ENCODE measurements around the gene SELENON.

DNA sequence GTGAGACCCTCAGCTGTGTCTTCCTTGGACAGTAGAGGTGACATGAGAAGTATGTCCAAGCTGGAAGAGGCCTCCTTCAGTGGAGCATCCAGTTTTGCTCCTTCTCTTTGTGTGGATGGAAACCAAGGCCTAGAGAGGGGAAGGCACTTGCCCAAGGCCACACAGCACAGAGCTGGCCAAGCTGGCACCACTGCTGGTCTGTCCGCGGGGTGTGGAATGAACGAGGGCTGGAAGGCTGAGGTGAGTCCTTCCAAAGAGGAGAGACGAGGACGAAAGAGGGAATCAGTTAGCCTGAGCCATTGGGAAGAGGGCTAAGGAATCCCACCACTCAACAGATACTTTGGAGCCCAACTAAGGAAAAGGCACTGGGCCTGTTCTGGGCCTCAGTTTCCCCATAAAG is 27.8 kb upstream of the SELENON start:
- TF ChIP-seq TAF1 (IDR thresholded peaks at IDR 0.05; ENCODE audit: low read depth, low read length): no peak
- TF ChIP-seq SPI1 (IDR thresholded peaks at IDR 0.05; ENCODE audit: low read depth, low read length): no peak
- TF ChIP-seq POLR2AphosphoS5 (IDR thresholded peaks at IDR 0.05; ENCODE audit: low read depth, low read length): no peak
- no peak for TF ChIP-seq POLR2A (IDR thresholded peaks at IDR 0.05; ENCODE audit: low read depth, low read length)
- no peak for TF ChIP-seq POU2F2 (IDR thresholded peaks at IDR 0.05; ENCODE audit: low read depth, low read length)
- no peak for TF ChIP-seq PAX5 (IDR thresholded peaks at IDR 0.05; ENCODE audit: insufficient read depth, low read length, severe bottlenecking)

All from GM12891 (cell line).